Nephron (organoid): ENCODE results near the gene SULF2.

Experiments used
- H3K27ac Mint-ChIP-seq, 3 experiments: 2 replicates each; pipeline ENCODE4 v1.8.0; 2020; ENCODE audit warnings: mixed read lengths in 3 of 3, mild to moderate bottlenecking in 2 of 3, moderate library complexity in 1 of 3
- H3K27me3 Mint-ChIP-seq: 2 replicates; pipeline ENCODE4 v1.8.0; 2021; ENCODE audit warnings: low read depth, mild to moderate bottlenecking, moderate library complexity, mixed read lengths
- H3K36me3 Mint-ChIP-seq: 2 replicates; pipeline ENCODE4 v1.8.0; 2020; ENCODE audit warnings: low read depth, mixed read lengths
- H3K4me1 Mint-ChIP-seq: 2 replicates; pipeline ENCODE4 v1.8.0; 2020; ENCODE audit warnings: mixed read lengths
- H3K4me3 Mint-ChIP-seq, 3 experiments: 2 replicates each; pipeline ENCODE4 v1.8.0; 2020; ENCODE audit warnings: mild to moderate bottlenecking in 3 of 3, mixed read lengths in 3 of 3, moderate library complexity in 2 of 3
- H3K9me3 Mint-ChIP-seq: 2 replicates; pipeline ENCODE4 v1.8.0; 2020; ENCODE audit warnings: mixed read lengths
- CTCF ChIP-seq, 3 experiments: fragments of 200-600 bp; sonication (generic); IDR thresholded peaks; one replicate each; pipeline ENCODE4 v1.5.0; 2021; ENCODE audit warnings: antibody characterized with exemption in 3 of 3; ENCODE audit not compliant: unreplicated experiment in 3 of 3

The SULF2 gene

GRCh38 chr20:47727909-47728361 lies 57.3 kb downstream of the SULF2 start:
- peaks cover 6% of the 10 kb centered on the region for H3K27me3 Mint-ChIP-seq
- no peaks in the 10 kb centered on the region for H3K9me3 Mint-ChIP-seq
- peaks cover 46% of the 10 kb centered on the region for H3K4me1 Mint-ChIP-seq
- H3K36me3 Mint-ChIP-seq: peaks cover 29% of the 10 kb centered on the region
- no peak for TF ChIP-seq CTCF (IDR thresholded peaks at IDR 0.05; ENCODE audit: unreplicated experiment in 3 of 3)
- no peak overlapping the region for H3K4me3 Mint-ChIP-seq
- H3K27ac Mint-ChIP-seq: peak overlapping the region; percentile 33 to 59 (median 55)

GRCh38 chr20:47727170-47727880 lies 58.0 kb downstream of the SULF2 start:
- Mint-ChIP-seq H3K27me3 (peaks cover 6% of the 10 kb centered on the region), H3K36me3 (peaks cover 29% of the 10 kb centered on the region), H3K27ac (peak overlapping the region; percentile 33 to 59 (median 55)), H3K9me3 (no peaks in the 10 kb centered on the region), H3K4me1 (peaks cover 48% of the 10 kb centered on the region), H3K4me3 (no peak overlapping the region)
- TF ChIP-seq CTCF (IDR thresholded peaks at IDR 0.05; ENCODE audit: unreplicated experiment in 3 of 3): no peak

GRCh38 chr20:47726632-47727031 lies 58.6 kb downstream of the SULF2 start:
- Mint-ChIP-seq H3K9me3 (no peaks in the 10 kb centered on the region), H3K4me1 (peaks cover 54% of the 10 kb centered on the region), H3K36me3 (peaks cover 34% of the 10 kb centered on the region), H3K27me3 (peaks cover 6% of the 10 kb centered on the region), H3K4me3 (no peak overlapping the region), H3K27ac (peak overlapping the region in 1 of 3 experiments; percentile 33)
- no peak for TF ChIP-seq CTCF (IDR thresholded peaks at IDR 0.05; ENCODE audit: unreplicated experiment in 3 of 3)

- Mint-ChIP-seq H3K36me3 (peaks cover 30% of the 10 kb centered on the region), H3K9me3 (no peaks in the 10 kb centered on the region), H3K27ac (peak overlapping the region; percentile 30 to 88 (median 69)), H3K4me3 (no peak overlapping the region), H3K4me1 (peaks cover 66% of the 10 kb centered on the region), H3K27me3 (peaks cover 6% of the 10 kb centered on the region)
- peak; percentile 91 to 96 (median 93) for TF ChIP-seq CTCF (IDR thresholded peaks at IDR 0.05; ENCODE audit: unreplicated experiment in 3 of 3)
Measured at GRCh38 chr20:47725248-47725973, 59.9 kb downstream of the SULF2 start.

- H3K4me3 Mint-ChIP-seq: no peak overlapping the region
- H3K9me3 Mint-ChIP-seq: no peaks in the 10 kb centered on the region
- peak overlapping the region; percentile 67 to 88 (median 69) for H3K27ac Mint-ChIP-seq
- no peak for TF ChIP-seq CTCF (IDR thresholded peaks at IDR 0.05; ENCODE audit: unreplicated experiment in 3 of 3)
- peaks cover 6% of the 10 kb centered on the region for H3K27me3 Mint-ChIP-seq
- H3K4me1 Mint-ChIP-seq: peaks cover 67% of the 10 kb centered on the region
- peaks cover 30% of the 10 kb centered on the region for H3K36me3 Mint-ChIP-seq
Measured at GRCh38 chr20:47724910-47725247, 60.4 kb downstream of the SULF2 start.
